ENCODE measurements around the gene CDH1. TPM values are rescaled to one million over a fixed set of nuclear protein-coding genes. Genes with fewer than 3 reads are reported as not detected.

CDH1 gene
- total and polyA plus RNA-seq, 9 donors: 0.83 to 23.8 (median 1.1) TPM

DNA sequence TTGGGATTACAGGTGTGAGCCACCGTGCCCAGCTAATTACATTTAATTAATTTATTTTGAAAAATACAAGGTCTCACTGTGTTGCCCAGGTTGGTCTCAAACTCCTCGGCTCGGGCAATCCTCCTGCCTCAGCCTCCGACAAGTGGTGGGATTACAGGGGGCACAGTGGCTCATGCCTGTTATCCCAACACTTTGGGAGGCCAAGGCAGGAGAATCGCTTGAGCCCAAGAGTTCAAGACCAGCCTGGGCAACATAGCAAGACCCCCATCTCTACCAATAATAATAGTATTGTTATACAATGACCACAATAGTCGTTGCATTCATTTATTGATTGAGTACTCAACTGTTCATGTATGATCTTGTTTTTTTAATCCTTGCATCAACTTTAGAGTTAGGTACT is 22.0 kb downstream of the CDH1 start:
- Histone ChIP-seq H3K36me3 (ENCODE audit: control insufficient read depth, insufficient read depth, low read length) (no peaks in the 10 kb centered on the region), H3K27ac (ENCODE audit: low read length) (no peak overlapping the region), H3K27me3 (ENCODE audit: control insufficient read depth, insufficient read depth, low read length) (peaks cover 2% of the 10 kb centered on the region), H3K4me1 (ENCODE audit: control insufficient read depth, insufficient read depth, low read length) (peaks cover 6% of the 10 kb centered on the region), H3K9me3 (replicated peaks; ENCODE audit: control insufficient read depth, low read depth, low read length) (no peaks in the 10 kb centered on the region), H3K4me3 (ENCODE audit: low read length) (no peak overlapping the region)
- no CpG with 5 or more reads among the region's 6 CpGs for WGBS (ENCODE audit: insufficient coverage)
- no peak for DNase-seq

DNA sequence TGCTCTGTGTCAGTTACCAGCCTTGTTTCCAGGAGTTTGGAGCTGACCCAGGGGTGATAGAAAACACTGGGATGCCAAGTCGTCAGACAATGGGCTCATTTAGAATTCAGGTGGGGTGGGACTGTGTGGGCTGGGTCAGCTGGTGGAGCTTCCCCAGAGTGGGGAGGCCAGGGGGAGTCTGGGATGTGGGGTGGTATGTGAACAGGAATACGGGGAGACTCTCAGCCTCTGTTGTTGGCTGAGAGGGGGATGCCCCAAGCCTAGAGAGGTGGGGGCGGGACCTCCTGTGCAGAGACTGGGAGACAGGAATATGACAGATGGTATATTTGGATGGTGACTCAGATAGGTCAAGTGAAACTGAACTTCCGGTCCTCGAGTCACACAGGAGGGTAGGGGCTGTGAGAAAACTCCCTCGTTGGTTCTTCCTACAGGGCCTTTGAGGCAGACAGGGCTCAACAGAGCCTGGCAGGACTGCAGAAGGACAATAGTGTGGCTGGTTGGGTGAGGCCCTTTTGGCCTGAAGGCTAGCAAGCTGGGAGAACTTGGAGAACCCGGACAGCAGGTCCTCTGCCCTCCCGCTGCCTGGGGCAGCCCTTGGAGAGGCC is 23.7 kb downstream of the CDH1 start:
- no peak overlapping the region for H3K27ac ChIP-seq (ENCODE audit: low read length)
- H3K9me3 ChIP-seq (replicated peaks; ENCODE audit: control insufficient read depth, low read depth, low read length): no peaks in the 10 kb centered on the region
- WGBS (ENCODE audit: insufficient coverage): 61% methylated on average over 6 of the region's 8 CpGs
- no peaks in the 10 kb centered on the region for H3K36me3 ChIP-seq (ENCODE audit: control insufficient read depth, insufficient read depth, low read length)
- no peak for DNase-seq
- peaks cover 2% of the 10 kb centered on the region for H3K27me3 ChIP-seq (ENCODE audit: control insufficient read depth, insufficient read depth, low read length)
- peaks cover 6% of the 10 kb centered on the region for H3K4me1 ChIP-seq (ENCODE audit: control insufficient read depth, insufficient read depth, low read length)
- no peak overlapping the region for H3K4me3 ChIP-seq (ENCODE audit: low read length)

GRCh38 chr16:68762996-68763756 is 26.1 kb downstream of the CDH1 start:
- H3K27ac ChIP-seq (ENCODE audit: low read length): no peak overlapping the region
- H3K4me3 ChIP-seq (ENCODE audit: low read length): no peak overlapping the region
- H3K27me3 ChIP-seq (ENCODE audit: control insufficient read depth, insufficient read depth, low read length): no peaks in the 10 kb centered on the region
- WGBS (ENCODE audit: insufficient coverage): no CpG with 5 or more reads among the region's 6 CpGs
- peaks cover 6% of the 10 kb centered on the region for H3K4me1 ChIP-seq (ENCODE audit: control insufficient read depth, insufficient read depth, low read length)
- DNase-seq: peak; percentile 85
- no peaks in the 10 kb centered on the region for H3K9me3 ChIP-seq (replicated peaks; ENCODE audit: control insufficient read depth, low read depth, low read length)
- no peaks in the 10 kb centered on the region for H3K36me3 ChIP-seq (ENCODE audit: control insufficient read depth, insufficient read depth, low read length)

DNA sequence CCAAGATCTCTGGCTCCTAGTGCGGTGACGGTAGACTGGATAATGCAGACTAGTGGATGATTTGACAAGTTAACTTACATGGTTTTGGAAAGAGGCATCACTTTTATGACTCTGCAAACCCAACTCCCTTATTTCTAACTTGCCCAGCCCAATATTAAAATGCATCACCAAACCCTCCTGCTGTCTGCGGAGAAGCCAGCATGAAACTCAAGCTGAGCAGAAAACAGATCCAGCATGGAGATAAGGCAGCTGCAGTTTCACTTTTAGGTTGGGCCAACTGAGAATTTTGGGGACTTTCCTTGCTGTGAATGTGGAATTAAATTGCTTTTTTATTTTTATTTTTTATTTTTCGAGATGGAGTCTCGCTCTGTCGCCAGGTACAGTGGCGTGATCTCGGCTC is 27.8 kb downstream of the CDH1 start:
- peaks cover 6% of the 10 kb centered on the region for H3K4me1 ChIP-seq (ENCODE audit: control insufficient read depth, insufficient read depth, low read length)
- WGBS (ENCODE audit: insufficient coverage): 96% methylated on average over 4 of the region's 8 CpGs
- no peaks in the 10 kb centered on the region for H3K9me3 ChIP-seq (replicated peaks; ENCODE audit: control insufficient read depth, low read depth, low read length)
- no peaks in the 10 kb centered on the region for H3K27me3 ChIP-seq (ENCODE audit: control insufficient read depth, insufficient read depth, low read length)
- H3K27ac ChIP-seq (ENCODE audit: low read length): no peak overlapping the region
- H3K4me3 ChIP-seq (ENCODE audit: low read length): no peak overlapping the region
- no peak for DNase-seq
- H3K36me3 ChIP-seq (ENCODE audit: control insufficient read depth, insufficient read depth, low read length): no peaks in the 10 kb centered on the region

DNA sequence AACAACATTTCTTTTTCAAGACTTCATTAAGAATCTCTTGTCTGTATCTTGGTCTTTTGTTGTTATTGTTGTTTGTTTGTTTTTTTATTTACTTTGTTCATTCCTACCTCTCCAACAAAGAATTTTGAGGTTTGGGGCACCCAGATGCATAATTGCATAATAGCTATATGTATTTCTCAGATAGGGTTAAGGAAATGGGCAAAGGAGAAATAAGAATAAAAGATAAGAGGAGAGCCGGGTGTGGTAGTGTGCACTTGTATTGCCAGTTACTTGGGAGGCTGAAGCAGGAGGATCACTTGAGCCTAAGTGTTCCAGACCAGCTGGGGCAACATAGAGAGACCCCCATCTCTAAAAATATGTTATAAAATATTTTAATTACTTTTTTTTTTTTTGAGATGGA is 30.5 kb downstream of the CDH1 start:
- H3K4me1 ChIP-seq (ENCODE audit: control insufficient read depth, insufficient read depth, low read length): peaks cover 6% of the 10 kb centered on the region
- no peak overlapping the region for H3K4me3 ChIP-seq (ENCODE audit: low read length)
- no peak for DNase-seq
- no peaks in the 10 kb centered on the region for H3K9me3 ChIP-seq (replicated peaks; ENCODE audit: control insufficient read depth, low read depth, low read length)
- H3K27me3 ChIP-seq (ENCODE audit: control insufficient read depth, insufficient read depth, low read length): no peaks in the 10 kb centered on the region
- WGBS (ENCODE audit: insufficient coverage): 40% methylated on average over 1 of the region's 1 CpG
- H3K36me3 ChIP-seq (ENCODE audit: control insufficient read depth, insufficient read depth, low read length): no peaks in the 10 kb centered on the region
- no peak overlapping the region for H3K27ac ChIP-seq (ENCODE audit: low read length)

- Histone ChIP-seq H3K36me3 (ENCODE audit: control insufficient read depth, insufficient read depth, low read length) (no peaks in the 10 kb centered on the region), H3K27me3 (ENCODE audit: control insufficient read depth, insufficient read depth, low read length) (no peaks in the 10 kb centered on the region), H3K4me1 (ENCODE audit: control insufficient read depth, insufficient read depth, low read length) (peaks cover 3% of the 10 kb centered on the region), H3K9me3 (replicated peaks; ENCODE audit: control insufficient read depth, low read depth, low read length) (no peaks in the 10 kb centered on the region), H3K4me3 (ENCODE audit: low read length) (no peak overlapping the region), H3K27ac (ENCODE audit: low read length) (no peak overlapping the region)
- no peak for DNase-seq
- 55% methylated on average over 5 of the region's 7 CpGs for WGBS (ENCODE audit: insufficient coverage)
Observed at GRCh38 chr16:68768175-68768574, 31.1 kb downstream of the CDH1 start.

GRCh38 chr16:68768771-68769170 is 31.7 kb downstream of the CDH1 start:
- WGBS (ENCODE audit: insufficient coverage): no CpG with 5 or more reads among the region's 2 CpGs
- H3K36me3 ChIP-seq (ENCODE audit: control insufficient read depth, insufficient read depth, low read length): no peaks in the 10 kb centered on the region
- no peak overlapping the region for H3K27ac ChIP-seq (ENCODE audit: low read length)
- H3K4me1 ChIP-seq (ENCODE audit: control insufficient read depth, insufficient read depth, low read length): no peaks in the 10 kb centered on the region
- DNase-seq: no peak
- H3K9me3 ChIP-seq (replicated peaks; ENCODE audit: control insufficient read depth, low read depth, low read length): no peaks in the 10 kb centered on the region
- no peaks in the 10 kb centered on the region for H3K27me3 ChIP-seq (ENCODE audit: control insufficient read depth, insufficient read depth, low read length)
- no peak overlapping the region for H3K4me3 ChIP-seq (ENCODE audit: low read length)

- no peak overlapping the region for H3K4me3 ChIP-seq (ENCODE audit: low read length)
- H3K36me3 ChIP-seq (ENCODE audit: control insufficient read depth, insufficient read depth, low read length): no peaks in the 10 kb centered on the region
- no peaks in the 10 kb centered on the region for H3K27me3 ChIP-seq (ENCODE audit: control insufficient read depth, insufficient read depth, low read length)
- no peaks in the 10 kb centered on the region for H3K4me1 ChIP-seq (ENCODE audit: control insufficient read depth, insufficient read depth, low read length)
- DNase-seq: no peak
- H3K9me3 ChIP-seq (replicated peaks; ENCODE audit: control insufficient read depth, low read depth, low read length): no peaks in the 10 kb centered on the region
- WGBS (ENCODE audit: insufficient coverage): 70% methylated on average over 8 of the region's 8 CpGs
- H3K27ac ChIP-seq (ENCODE audit: low read length): no peak overlapping the region
Observed at GRCh38 chr16:68770671-68771070, 33.6 kb downstream of the CDH1 start.

DNA sequence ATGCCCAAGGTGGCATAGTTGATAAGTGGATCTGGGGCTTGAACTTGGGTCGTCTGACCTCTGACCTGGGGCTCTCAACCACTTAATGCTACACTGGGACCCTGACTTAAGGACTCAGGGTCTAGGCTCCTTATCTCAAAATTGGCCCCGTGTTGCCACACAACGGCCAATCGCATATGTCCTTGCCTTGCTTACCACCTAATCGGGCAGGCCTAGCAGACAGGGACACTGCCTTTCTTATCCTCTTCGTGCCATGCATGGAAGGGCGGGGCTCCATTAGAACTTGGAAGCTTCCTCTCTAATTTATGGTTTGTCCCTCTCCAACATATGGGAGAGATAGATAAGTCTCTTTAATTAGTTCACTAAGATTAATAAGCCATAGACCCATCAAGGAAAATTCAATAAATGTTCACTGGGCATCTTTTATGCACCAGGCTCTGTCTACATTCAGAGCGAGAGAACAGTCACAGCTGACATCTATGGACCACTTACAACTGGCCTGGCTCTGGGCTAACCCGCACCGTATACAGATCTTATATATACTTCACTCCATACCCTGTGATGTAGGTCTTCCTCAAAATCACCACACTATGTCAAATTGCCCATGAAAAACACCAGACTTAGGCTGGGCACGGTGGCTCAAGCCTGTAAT is 35.1 kb downstream of the CDH1 start:
- Histone ChIP-seq H3K27me3 (ENCODE audit: control insufficient read depth, insufficient read depth, low read length) (no peaks in the 10 kb centered on the region), H3K27ac (ENCODE audit: low read length) (no peak overlapping the region), H3K36me3 (ENCODE audit: control insufficient read depth, insufficient read depth, low read length) (no peaks in the 10 kb centered on the region), H3K9me3 (replicated peaks; ENCODE audit: control insufficient read depth, low read depth, low read length) (no peaks in the 10 kb centered on the region), H3K4me3 (ENCODE audit: low read length) (no peak overlapping the region), H3K4me1 (ENCODE audit: control insufficient read depth, insufficient read depth, low read length) (no peaks in the 10 kb centered on the region)
- WGBS (ENCODE audit: insufficient coverage): 98% methylated on average over 9 of the region's 11 CpGs
- no peak for DNase-seq

- Histone ChIP-seq H3K27me3 (ENCODE audit: control insufficient read depth, insufficient read depth, low read length) (no peaks in the 10 kb centered on the region), H3K4me1 (ENCODE audit: control insufficient read depth, insufficient read depth, low read length) (no peaks in the 10 kb centered on the region), H3K9me3 (replicated peaks; ENCODE audit: control insufficient read depth, low read depth, low read length) (no peaks in the 10 kb centered on the region), H3K27ac (ENCODE audit: low read length) (no peak overlapping the region), H3K36me3 (ENCODE audit: control insufficient read depth, insufficient read depth, low read length) (no peaks in the 10 kb centered on the region), H3K4me3 (ENCODE audit: low read length) (no peak overlapping the region)
- 100% methylated on average over 1 of the region's 2 CpGs for WGBS (ENCODE audit: insufficient coverage)
- DNase-seq: no peak
Observed at GRCh38 chr16:68772871-68773270, 35.8 kb downstream of the CDH1 start.

All from muscle of leg (tissue), 11 donors.